K562 (cell line): ENCODE results near the gene CARMIL1. TPM values are rescaled to one million over a fixed set of nuclear protein-coding genes. Genes with fewer than 3 reads are reported as not detected.

Experiments
- ATAC-seq: fragments of 200-7000 bp; cut with Tn5 transposase; 3 replicates; pipeline ENCODE4 v1.9.1; 2020; ENCODE audit warnings: moderate library complexity
- BruUV-seq: library from RNA; stranded (reverse); fragments of 400-500 nt; replicated peaks from 2 replicates; lab custom pipeline; 2021; lab: Mats Ljungman, UMichigan
- CTCF ChIA-PET: fragments of 300-600 bp; formaldehyde crosslinking; extraction: SDS; loops from one replicate; lab custom pipeline; 2021; ENCODE audit warnings: low intra/inter-chr PET ratio; lab: Yijun Ruan, JAX
- POLR2A ChIA-PET: fragments of 300-600, 350-650 bp; sonication (Branson Sonifier 250); formaldehyde crosslinking; extraction: SDS; loops from one replicate; lab custom pipeline; 2021; ENCODE audit warnings: antibody characterized with exemption, inconsistent platforms; lab: Yijun Ruan, JAX
- DNase-seq, 4 experiments: peaks; one replicate each; pipeline versions ENCODE4 v3.0.0 to v3.0.0-alpha.2; 2011 to 2018; ENCODE audit warnings: low spot score in 3 of 4, mixed read lengths in 3 of 4; ENCODE audit errors: extremely low read depth in 1 of 4
- FAIRE-seq: peaks from 2 replicates; lab custom pipeline; 2011; peaks lifted over from hg19 to GRCh38; lab: Jason Lieb, UNC
- H2AFZ ChIP-seq: 2 replicates; pipeline ENCODE4 v1.6.0; 2011; ENCODE audit warnings: low read depth, low read length, control low read depth, inconsistent platforms
- H3K27ac ChIP-seq: fragments of 200-600 bp; 3 replicates; pipeline ENCODE4 v1.8.0; 2011; ENCODE audit warnings: low read depth, mild to moderate bottlenecking, control low read depth, inconsistent platforms, low read length, moderate library complexity, mixed read lengths; ENCODE audit errors: extremely low read depth
- H3K27me3 ChIP-seq, 2 experiments: fragments of 300-600 bp in 1 of 2; 2 replicates in 1 of 2; 3 replicates in 1 of 2; pipeline versions ENCODE4 v1.6.0 to v1.8.0; 2011; ENCODE audit warnings: inconsistent platforms in 2 of 2, low read length in 2 of 2, mild to moderate bottlenecking in 1 of 2, mixed read lengths in 1 of 2, moderate library complexity in 1 of 2; ENCODE audit not compliant: control insufficient read depth in 2 of 2, insufficient read depth in 2 of 2
- H3K36me3 ChIP-seq: fragments of 300-600 bp; 3 replicates; pipeline ENCODE4 v1.8.0; 2011; ENCODE audit warnings: mild to moderate bottlenecking, low read length, inconsistent platforms; ENCODE audit not compliant: control insufficient read depth, insufficient read depth
- H3K4me1 ChIP-seq, 2 experiments: fragments of 200-600 bp in 1 of 2; replicated peaks in 1 of 2; 2 replicates in 1 of 2; 3 replicates in 1 of 2; pipeline versions ENCODE4 v1.5.1 to v1.8.0; 2011; ENCODE audit warnings: inconsistent platforms in 2 of 2, low read length in 2 of 2, mild to moderate bottlenecking in 1 of 2, mixed read lengths in 1 of 2, moderate library complexity in 1 of 2; ENCODE audit not compliant: control insufficient read depth in 2 of 2, insufficient read depth in 2 of 2
- H3K4me2 ChIP-seq: 2 replicates; pipeline ENCODE4 v1.6.1; 2011; ENCODE audit warnings: low read length, control low read depth, inconsistent platforms, mixed read lengths; ENCODE audit not compliant: insufficient read depth
- H3K4me3 ChIP-seq: fragments of 200-600 bp; sonication (generic), shearing (Covaris generic); 2 replicates; pipeline ENCODE4 v1.5.1; 2016; ENCODE audit warnings: control low read depth, inconsistent platforms
- H3K79me2 ChIP-seq: fragments of 200-600 bp; 3 replicates; pipeline ENCODE4 v1.8.0; 2011; ENCODE audit warnings: low read length, inconsistent platforms; ENCODE audit not compliant: control insufficient read depth, insufficient read depth
- H3K9ac ChIP-seq, 2 experiments: 2 replicates each; pipeline versions ENCODE4 v1.6.0 to v1.6.1; 2011; ENCODE audit warnings: low read depth in 2 of 2, low read length in 2 of 2, control low read depth in 1 of 2, inconsistent platforms in 1 of 2, mild to moderate bottlenecking in 1 of 2, mixed read lengths in 1 of 2; ENCODE audit not compliant: insufficient read depth in 1 of 2
- H3K9me1 ChIP-seq: one replicate; pipeline ENCODE4 v1.6.0; 2011; ENCODE audit warnings: inconsistent platforms, mild to moderate bottlenecking, low read length, moderate library complexity; ENCODE audit not compliant: control insufficient read depth, insufficient read depth
- H3K9me3 ChIP-seq: replicated peaks from 2 replicates; pipeline ENCODE4 v1.5.1; 2011; ENCODE audit warnings: low read depth, low read length, inconsistent platforms; ENCODE audit not compliant: control insufficient read depth, insufficient read depth
- H4K20me1 ChIP-seq: replicated peaks from 2 replicates; pipeline ENCODE4 v1.6.1; 2011; ENCODE audit warnings: low read length, inconsistent platforms, mixed read lengths; ENCODE audit not compliant: control insufficient read depth, insufficient read depth
- GABPB2 ChIP-seq: fragments of 250-450 bp; sonication (Bioruptor Pico); conservative IDR thresholded peaks from 2 replicates; pipeline ENCODE4 v1.5.1; 2021; ENCODE audit warnings: mild to moderate bottlenecking
- HBP1 ChIP-seq: fragments of 450-650 bp; formaldehyde crosslinking; IDR thresholded peaks from 2 replicates; pipeline ENCODE4 v1.4.0; 2022; ENCODE audit warnings: missing genetic modification characterization
- MTF1 ChIP-seq: fragments of 250-450 bp; sonication (Bioruptor Pico); IDR thresholded peaks from 2 replicates; pipeline ENCODE4 v1.9.0; 2021; ENCODE audit warnings: moderate library complexity, mild to moderate bottlenecking, inconsistent platforms, borderline replicate concordance
- PCBP2 ChIP-seq: fragments of 200-400 bp; formaldehyde crosslinking; IDR thresholded peaks from 2 replicates; pipeline ENCODE4 v1.6.1; 2018; ENCODE audit warnings: low read length, low read depth, mild to moderate bottlenecking, moderate library complexity; ENCODE audit not compliant: poor library complexity, severe bottlenecking
- PRMT5 ChIP-seq: sonication (generic); formaldehyde crosslinking; IDR thresholded peaks from 2 replicates; pipeline ENCODE4 v1.5.0; 2020; ENCODE audit warnings: missing genetic modification reagents
- SMARCC2 ChIP-seq: fragments of 450-650 bp; IDR thresholded peaks from 2 replicates; pipeline ENCODE4 v1.6.1; 2017; ENCODE audit warnings: antibody characterized with exemption, moderate library complexity, mild to moderate bottlenecking, low read depth
- ZFP30 ChIP-seq: fragments of 250-450 bp; sonication (Bioruptor Pico); IDR thresholded peaks from 2 replicates; pipeline ENCODE4 v1.8.0; 2022; ENCODE audit warnings: moderate library complexity, mild to moderate bottlenecking, inconsistent platforms, borderline replicate concordance
- ZNF408 ChIP-seq: fragments of 250-450 bp; sonication (Bioruptor Pico); IDR thresholded peaks from 2 replicates; pipeline ENCODE4 v1.4.0; 2020; ENCODE audit warnings: low read depth, mild to moderate bottlenecking, moderate library complexity
- ZNF778 ChIP-seq: fragments of 450-650 bp; formaldehyde crosslinking; IDR thresholded peaks from 2 replicates; pipeline ENCODE4 v1.4.0; 2020; ENCODE audit warnings: mild to moderate bottlenecking, moderate library complexity
- ZNF830 ChIP-seq: fragments of 250-450 bp; sonication (Bioruptor Pico); IDR thresholded peaks from 2 replicates; pipeline ENCODE4 v1.5.0; 2021; ENCODE audit warnings: mild to moderate bottlenecking
- WGBS: fragments of 100-300 bp; shearing (Covaris generic); methylation state at CpG from one replicate; pipeline ENCODE4 v1.1.6; 2016; ENCODE audit warnings: low coverage, mixed read lengths; ENCODE audit not compliant: insufficient coverage; ENCODE audit errors: missing lambda C conversion rate; 5-methylcytosine and 5-hydroxymethylcytosine counted together
- in situ Hi-C: fragments of 300-500 bp; cut with MboI; formaldehyde crosslinking; loops from 4 replicates; pipeline ENCODE4 v1.15.0; 2018; ENCODE audit warnings: inconsistent platforms, mixed read lengths
- intact Hi-C: fragments of 100-400 bp; cut with micrococcal nuclease; formaldehyde crosslinking; loops from 2 replicates; pipeline ENCODE4 v1.14.2; 2022
- polyA plus RNA-seq, 8 experiments: library from polyadenylated mRNA; depleted of rRNA in 4 of 8; stranded (reverse) in 5 of 8; unstranded in 3 of 8; fragments of >200 nt; fragmentation: Nextera tagmentation in 2 of 8; fragmentation: Illumina TruSeq in 1 of 8; extraction: Ambion mirVana in 2 of 8; extraction: Trizol in 1 of 8; gene quantifications; 2 replicates each; pipeline versions ENCODE4 v1.2.1 to v1.2.3, GENCODE V29; 2011 to 2014; ENCODE audit warnings: inconsistent platforms in 1 of 8, missing spikeins in 1 of 8
- total RNA-seq, 7 experiments: library from RNA; depleted of rRNA in 6 of 7; stranded (reverse); fragments of >200 nt in 6 of 7; fragmentation: Illumina TruSeq in 2 of 7; extraction: Trizol in 2 of 7; gene quantifications; 2 replicates each; pipeline versions ENCODE4 v1.2.1 to v1.2.3, GENCODE V29; 2011 to 2021; ENCODE audit warnings: low replicate concordance in 1 of 7
- TF ChIP-seq, protein P1 (sequence below): fragments of 250-450 bp; sonication (Bioruptor Pico); IDR thresholded peaks from 2 replicates; pipeline ENCODE4 v1.9.0; 2021; ENCODE audit warnings: mild to moderate bottlenecking
- TF ChIP-seq, protein P2 (sequence below): fragments of 250-450 bp; sonication (Bioruptor Pico); IDR thresholded peaks from 2 replicates; pipeline ENCODE4 v1.4.0; 2020; ENCODE audit warnings: mild to moderate bottlenecking, moderate library complexity

Gene CARMIL1
- total and polyA plus RNA-seq, 9 of the 15 experiments (the other 6 are each of a cell fraction or from before 2014, with no cell fraction given): 0.04 to 0.32 (median 0.10) TPM; not detected in 1

DNA sequence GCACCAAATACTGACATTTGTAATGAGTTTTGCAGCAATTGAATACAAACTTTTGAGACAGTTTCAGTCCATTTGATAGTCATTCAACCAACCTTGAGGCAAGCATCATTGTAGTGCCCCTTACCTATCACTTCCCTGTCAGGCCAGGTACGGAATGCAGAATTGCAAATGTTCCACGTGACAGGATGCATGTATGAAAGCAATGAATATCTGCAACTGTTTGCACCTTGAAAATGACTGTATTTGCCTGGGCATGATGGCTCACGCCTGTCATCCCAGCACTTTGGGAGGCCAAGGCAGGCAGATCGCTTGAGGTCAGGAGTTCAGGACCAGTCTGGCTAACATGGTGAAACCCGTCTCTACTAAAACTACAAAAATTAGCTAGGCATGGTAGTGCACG lies 226.8 kb downstream of the CARMIL1 start:
- H3K4me3 ChIP-seq: no peak overlapping the region
- no TSS peak for BruUV-seq
- peaks cover 4 to 5% of the 10 kb centered on the region in 2 experiments; a peak in 2 of 5 replicates for H3K27me3 ChIP-seq
- H3K4me1 ChIP-seq: no peaks in the 10 kb centered on the region
- H3K9ac ChIP-seq: no peak overlapping the region
- H3K27ac ChIP-seq: no peak overlapping the region
- no peaks in the 10 kb centered on the region for H4K20me1 ChIP-seq
- no peaks in the 10 kb centered on the region for H3K36me3 ChIP-seq
- DNase-seq (no peak), FAIRE-seq (no peak)
- in situ Hi-C loops (no loop called here), intact Hi-C loops (no loop called here)
- H2AFZ ChIP-seq: no peak overlapping the region
- H3K79me2 ChIP-seq: no peaks in the 10 kb centered on the region
- H3K9me1 ChIP-seq: no peaks in the 10 kb centered on the region
- WGBS: under 1% methylated on average over 6 of the region's 6 CpGs
- TF ChIP-seq PCBP2 (no peak), MTF1 (CRISPR knock-in tag) (no peak), ZNF830 (CRISPR knock-in tag) (no peak), GABPB2 (CRISPR knock-in tag) (no peak), ZNF778 (CRISPR knock-in tag) (no peak), ZFP30 (CRISPR knock-in tag) (no peak), ZNF408 (CRISPR knock-in tag) (no peak), SMARCC2 (no peak), HBP1 (CRISPR knock-in tag) (no peak), PRMT5 (CRISPR knock-in tag) (no peak)
- TF ChIP-seq, protein P1, sequence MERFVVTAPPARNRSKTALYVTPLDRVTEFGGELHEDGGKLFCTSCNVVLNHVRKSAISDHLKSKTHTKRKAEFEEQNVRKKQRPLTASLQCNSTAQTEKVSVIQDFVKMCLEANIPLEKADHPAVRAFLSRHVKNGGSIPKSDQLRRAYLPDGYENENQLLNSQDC (CRISPR knock-in tag): no peak
- TF ChIP-seq, protein P2, sequence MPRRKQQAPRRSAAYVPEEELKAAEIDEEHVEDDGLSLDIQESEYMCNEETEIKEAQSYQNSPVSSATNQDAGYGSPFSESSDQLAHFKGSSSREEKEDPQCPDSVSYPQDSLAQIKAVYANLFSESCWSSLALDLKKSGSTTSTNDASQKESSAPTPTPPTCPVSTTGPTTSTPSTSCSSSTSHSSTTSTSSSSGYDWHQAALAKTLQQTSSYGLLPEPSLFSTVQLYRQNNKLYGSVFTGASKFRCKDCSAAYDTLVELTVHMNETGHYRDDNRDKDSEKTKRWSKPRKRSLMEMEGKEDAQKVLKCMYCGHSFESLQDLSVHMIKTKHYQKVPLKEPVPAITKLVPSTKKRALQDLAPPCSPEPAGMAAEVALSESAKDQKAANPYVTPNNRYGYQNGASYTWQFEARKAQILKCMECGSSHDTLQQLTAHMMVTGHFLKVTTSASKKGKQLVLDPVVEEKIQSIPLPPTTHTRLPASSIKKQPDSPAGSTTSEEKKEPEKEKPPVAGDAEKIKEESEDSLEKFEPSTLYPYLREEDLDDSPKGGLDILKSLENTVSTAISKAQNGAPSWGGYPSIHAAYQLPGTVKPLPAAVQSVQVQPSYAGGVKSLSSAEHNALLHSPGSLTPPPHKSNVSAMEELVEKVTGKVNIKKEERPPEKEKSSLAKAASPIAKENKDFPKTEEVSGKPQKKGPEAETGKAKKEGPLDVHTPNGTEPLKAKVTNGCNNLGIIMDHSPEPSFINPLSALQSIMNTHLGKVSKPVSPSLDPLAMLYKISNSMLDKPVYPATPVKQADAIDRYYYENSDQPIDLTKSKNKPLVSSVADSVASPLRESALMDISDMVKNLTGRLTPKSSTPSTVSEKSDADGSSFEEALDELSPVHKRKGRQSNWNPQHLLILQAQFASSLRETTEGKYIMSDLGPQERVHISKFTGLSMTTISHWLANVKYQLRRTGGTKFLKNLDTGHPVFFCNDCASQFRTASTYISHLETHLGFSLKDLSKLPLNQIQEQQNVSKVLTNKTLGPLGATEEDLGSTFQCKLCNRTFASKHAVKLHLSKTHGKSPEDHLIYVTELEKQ: no peak
- TF ChIP-seq, all 486 proteins: peak for 0
- no peak for ATAC-seq
- POLR2A ChIA-PET: no interaction called here
- Histone ChIP-seq H3K4me2 (no peak overlapping the region), H3K9me3 (no peaks in the 10 kb centered on the region)
- CTCF ChIA-PET: no interaction called here
